HepG2 (cell line): Measurements from ENCODE around the gene SLC12A2. TPM values are rescaled to one million over a fixed set of nuclear protein-coding genes. Genes with fewer than 3 reads are reported as not detected.

Source experiments
- ARID2 ChIP-seq: sonication (generic); formaldehyde crosslinking; IDR thresholded peaks from 2 replicates; pipeline ENCODE4 v1.8.1; 2022; ENCODE audit warnings: mild to moderate bottlenecking, missing genetic modification reagents, borderline replicate concordance
- CHD2 ChIP-seq: IDR thresholded peaks from 2 replicates; pipeline ENCODE4 v1.6.1; 2011; ENCODE audit warnings: low read depth, low read length, improper control_type of control experiment
- HNRNPUL1 ChIP-seq: fragments of 200-400 bp; formaldehyde crosslinking; IDR thresholded peaks from 2 replicates; pipeline ENCODE4 v1.6.1; 2017; ENCODE audit warnings: low read depth, mild to moderate bottlenecking, low read length, moderate library complexity
- ZNF138 ChIP-seq: sonication (generic); formaldehyde crosslinking; IDR thresholded peaks from 2 replicates; pipeline ENCODE4 v1.5.0; 2020; ENCODE audit warnings: mild to moderate bottlenecking, low read depth, missing genetic modification reagents
- ZNF235 ChIP-seq: sonication (generic); formaldehyde crosslinking; IDR thresholded peaks from 2 replicates; pipeline ENCODE4 v1.8.1; 2023; ENCODE audit warnings: mild to moderate bottlenecking, missing genetic modification reagents, borderline replicate concordance
- ZNF263 ChIP-seq: sonication (generic); formaldehyde crosslinking; IDR thresholded peaks from 2 replicates; pipeline ENCODE4 v1.4.0; 2020; ENCODE audit warnings: missing genetic modification reagents
- polyA plus RNA-seq, 8 experiments: library from polyadenylated mRNA; depleted of rRNA in 3 of 8; stranded (reverse) in 7 of 8; unstranded in 1 of 8; fragments of >200 nt; fragmentation: Illumina TruSeq in 4 of 8; extraction: Trizol in 4 of 8; gene quantifications; 2 replicates each; pipeline versions ENCODE4 v1.2.1 to v1.2.3, GENCODE V29; 2011 to 2016; ENCODE audit warnings: low read depth in 4 of 8, missing spikeins in 1 of 8, mixed read lengths in 1 of 8; ENCODE audit not compliant: insufficient read depth in 1 of 8
- total RNA-seq, 5 experiments: library from RNA; depleted of rRNA; stranded (reverse); fragments of >200 nt; fragmentation: Illumina TruSeq; extraction: Trizol; gene quantifications; 2 replicates each; pipeline ENCODE4 v1.2.3, GENCODE V29; 2016; ENCODE audit warnings: low read depth in 1 of 5
- TF ChIP-seq, protein P1 (sequence below): sonication (generic); formaldehyde crosslinking; conservative IDR thresholded peaks from 2 replicates; pipeline ENCODE4 v1.4.0; 2020; ENCODE audit warnings: mild to moderate bottlenecking, missing genetic modification reagents, moderate library complexity
- TF ChIP-seq, protein P2 (sequence below): sonication (generic); formaldehyde crosslinking; IDR thresholded peaks from 2 replicates; pipeline ENCODE4 v1.5.0; 2020; ENCODE audit warnings: mild to moderate bottlenecking, missing genetic modification reagents
- TF ChIP-seq, protein P3 (sequence below): sonication (generic); formaldehyde crosslinking; IDR thresholded peaks from 2 replicates; pipeline ENCODE4 v1.9.0; 2021; ENCODE audit warnings: missing genetic modification reagents, borderline replicate concordance
- TF ChIP-seq, protein P4 (sequence below): sonication (generic); formaldehyde crosslinking; IDR thresholded peaks from 2 replicates; pipeline ENCODE4 v1.8.0; 2022; ENCODE audit warnings: mild to moderate bottlenecking, missing genetic modification reagents, moderate library complexity
- TF ChIP-seq, protein P5 (sequence below): sonication (generic); formaldehyde crosslinking; IDR thresholded peaks from 2 replicates; pipeline ENCODE4 v1.9.0; 2021; ENCODE audit warnings: missing genetic modification reagents, mild to moderate bottlenecking, borderline replicate concordance
- TF ChIP-seq, protein P6 (sequence below): sonication (generic); formaldehyde crosslinking; IDR thresholded peaks from 2 replicates; pipeline ENCODE4 v1.4.0; 2020; ENCODE audit warnings: missing genetic modification reagents
- TF ChIP-seq, protein P7 (sequence below): sonication (generic); formaldehyde crosslinking; IDR thresholded peaks from 2 replicates; pipeline ENCODE4 v1.8.1; 2023; ENCODE audit warnings: mild to moderate bottlenecking, missing genetic modification reagents

Gene SLC12A2
- total and polyA plus RNA-seq, 2 of the 13 experiments (the other 11 are each of a cell fraction or from before 2014, with no cell fraction given): 4.0 to 9.7 TPM

DNA sequence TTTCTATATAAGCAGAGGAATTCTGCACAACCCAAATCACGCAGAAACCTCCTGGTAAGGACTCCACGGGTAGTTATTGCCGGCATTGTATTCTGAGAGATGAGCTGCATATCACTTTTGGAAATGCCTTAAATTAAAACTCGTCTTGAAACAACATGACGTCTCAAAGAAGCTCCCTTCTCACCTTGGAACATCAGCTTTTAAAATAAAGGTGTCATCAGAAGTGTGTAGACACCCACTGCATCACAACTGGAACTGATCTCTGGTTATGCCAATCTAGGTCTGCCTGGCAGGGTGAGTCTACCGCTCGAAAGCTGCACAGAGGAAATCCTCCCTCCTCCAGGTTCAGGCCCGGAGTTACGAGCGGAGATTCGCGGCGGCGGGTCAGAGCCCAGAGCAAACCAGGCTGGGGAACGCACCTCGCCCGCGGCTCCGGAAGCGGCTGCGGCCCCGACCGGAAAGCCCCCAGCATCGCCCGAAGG, 974 bp upstream of the SLC12A2 start (continued):
- TF ChIP-seq, protein P1, sequence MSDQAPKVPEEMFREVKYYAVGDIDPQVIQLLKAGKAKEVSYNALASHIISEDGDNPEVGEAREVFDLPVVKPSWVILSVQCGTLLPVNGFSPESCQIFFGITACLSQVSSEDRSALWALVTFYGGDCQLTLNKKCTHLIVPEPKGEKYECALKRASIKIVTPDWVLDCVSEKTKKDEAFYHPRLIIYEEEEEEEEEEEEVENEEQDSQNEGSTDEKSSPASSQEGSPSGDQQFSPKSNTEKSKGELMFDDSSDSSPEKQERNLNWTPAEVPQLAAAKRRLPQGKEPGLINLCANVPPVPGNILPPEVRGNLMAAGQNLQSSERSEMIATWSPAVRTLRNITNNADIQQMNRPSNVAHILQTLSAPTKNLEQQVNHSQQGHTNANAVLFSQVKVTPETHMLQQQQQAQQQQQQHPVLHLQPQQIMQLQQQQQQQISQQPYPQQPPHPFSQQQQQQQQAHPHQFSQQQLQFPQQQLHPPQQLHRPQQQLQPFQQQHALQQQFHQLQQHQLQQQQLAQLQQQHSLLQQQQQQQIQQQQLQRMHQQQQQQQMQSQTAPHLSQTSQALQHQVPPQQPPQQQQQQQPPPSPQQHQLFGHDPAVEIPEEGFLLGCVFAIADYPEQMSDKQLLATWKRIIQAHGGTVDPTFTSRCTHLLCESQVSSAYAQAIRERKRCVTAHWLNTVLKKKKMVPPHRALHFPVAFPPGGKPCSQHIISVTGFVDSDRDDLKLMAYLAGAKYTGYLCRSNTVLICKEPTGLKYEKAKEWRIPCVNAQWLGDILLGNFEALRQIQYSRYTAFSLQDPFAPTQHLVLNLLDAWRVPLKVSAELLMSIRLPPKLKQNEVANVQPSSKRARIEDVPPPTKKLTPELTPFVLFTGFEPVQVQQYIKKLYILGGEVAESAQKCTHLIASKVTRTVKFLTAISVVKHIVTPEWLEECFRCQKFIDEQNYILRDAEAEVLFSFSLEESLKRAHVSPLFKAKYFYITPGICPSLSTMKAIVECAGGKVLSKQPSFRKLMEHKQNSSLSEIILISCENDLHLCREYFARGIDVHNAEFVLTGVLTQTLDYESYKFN (CRISPR knock-in tag): no peak
- TF ChIP-seq, protein P2, sequence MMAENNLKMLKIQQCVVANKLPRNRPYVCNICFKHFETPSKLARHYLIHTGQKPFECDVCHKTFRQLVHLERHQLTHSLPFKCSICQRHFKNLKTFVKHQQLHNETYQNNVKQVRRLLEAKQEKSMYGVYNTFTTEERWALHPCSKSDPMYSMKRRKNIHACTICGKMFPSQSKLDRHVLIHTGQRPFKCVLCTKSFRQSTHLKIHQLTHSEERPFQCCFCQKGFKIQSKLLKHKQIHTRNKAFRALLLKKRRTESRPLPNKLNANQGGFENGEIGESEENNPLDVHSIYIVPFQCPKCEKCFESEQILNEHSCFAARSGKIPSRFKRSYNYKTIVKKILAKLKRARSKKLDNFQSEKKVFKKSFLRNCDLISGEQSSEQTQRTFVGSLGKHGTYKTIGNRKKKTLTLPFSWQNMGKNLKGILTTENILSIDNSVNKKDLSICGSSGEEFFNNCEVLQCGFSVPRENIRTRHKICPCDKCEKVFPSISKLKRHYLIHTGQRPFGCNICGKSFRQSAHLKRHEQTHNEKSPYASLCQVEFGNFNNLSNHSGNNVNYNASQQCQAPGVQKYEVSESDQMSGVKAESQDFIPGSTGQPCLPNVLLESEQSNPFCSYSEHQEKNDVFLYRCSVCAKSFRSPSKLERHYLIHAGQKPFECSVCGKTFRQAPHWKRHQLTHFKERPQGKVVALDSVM: 0 out of 2 replicates have a peak, but pooled peaks have one; percentile 11
- TF ChIP-seq, protein P3, sequence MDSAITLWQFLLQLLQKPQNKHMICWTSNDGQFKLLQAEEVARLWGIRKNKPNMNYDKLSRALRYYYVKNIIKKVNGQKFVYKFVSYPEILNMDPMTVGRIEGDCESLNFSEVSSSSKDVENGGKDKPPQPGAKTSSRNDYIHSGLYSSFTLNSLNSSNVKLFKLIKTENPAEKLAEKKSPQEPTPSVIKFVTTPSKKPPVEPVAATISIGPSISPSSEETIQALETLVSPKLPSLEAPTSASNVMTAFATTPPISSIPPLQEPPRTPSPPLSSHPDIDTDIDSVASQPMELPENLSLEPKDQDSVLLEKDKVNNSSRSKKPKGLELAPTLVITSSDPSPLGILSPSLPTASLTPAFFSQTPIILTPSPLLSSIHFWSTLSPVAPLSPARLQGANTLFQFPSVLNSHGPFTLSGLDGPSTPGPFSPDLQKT (CRISPR knock-in tag): no peak
- TF ChIP-seq CHD2 (no peak), HNRNPUL1 (no peak), ZNF263 (peak; percentile 23; the same call in 1 of the 2 replicates), ARID2 (CRISPR knock-in tag) (no peak), ZNF138 (CRISPR knock-in tag) (no peak), ZNF235 (CRISPR knock-in tag) (no peak)
- TF ChIP-seq, protein P4, sequence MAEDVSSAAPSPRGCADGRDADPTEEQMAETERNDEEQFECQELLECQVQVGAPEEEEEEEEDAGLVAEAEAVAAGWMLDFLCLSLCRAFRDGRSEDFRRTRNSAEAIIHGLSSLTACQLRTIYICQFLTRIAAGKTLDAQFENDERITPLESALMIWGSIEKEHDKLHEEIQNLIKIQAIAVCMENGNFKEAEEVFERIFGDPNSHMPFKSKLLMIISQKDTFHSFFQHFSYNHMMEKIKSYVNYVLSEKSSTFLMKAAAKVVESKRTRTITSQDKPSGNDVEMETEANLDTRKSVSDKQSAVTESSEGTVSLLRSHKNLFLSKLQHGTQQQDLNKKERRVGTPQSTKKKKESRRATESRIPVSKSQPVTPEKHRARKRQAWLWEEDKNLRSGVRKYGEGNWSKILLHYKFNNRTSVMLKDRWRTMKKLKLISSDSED (CRISPR knock-in tag): no peak
- TF ChIP-seq, protein P5, sequence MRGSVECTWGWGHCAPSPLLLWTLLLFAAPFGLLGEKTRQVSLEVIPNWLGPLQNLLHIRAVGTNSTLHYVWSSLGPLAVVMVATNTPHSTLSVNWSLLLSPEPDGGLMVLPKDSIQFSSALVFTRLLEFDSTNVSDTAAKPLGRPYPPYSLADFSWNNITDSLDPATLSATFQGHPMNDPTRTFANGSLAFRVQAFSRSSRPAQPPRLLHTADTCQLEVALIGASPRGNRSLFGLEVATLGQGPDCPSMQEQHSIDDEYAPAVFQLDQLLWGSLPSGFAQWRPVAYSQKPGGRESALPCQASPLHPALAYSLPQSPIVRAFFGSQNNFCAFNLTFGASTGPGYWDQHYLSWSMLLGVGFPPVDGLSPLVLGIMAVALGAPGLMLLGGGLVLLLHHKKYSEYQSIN (CRISPR knock-in tag): no peak
- TF ChIP-seq, protein P6, sequence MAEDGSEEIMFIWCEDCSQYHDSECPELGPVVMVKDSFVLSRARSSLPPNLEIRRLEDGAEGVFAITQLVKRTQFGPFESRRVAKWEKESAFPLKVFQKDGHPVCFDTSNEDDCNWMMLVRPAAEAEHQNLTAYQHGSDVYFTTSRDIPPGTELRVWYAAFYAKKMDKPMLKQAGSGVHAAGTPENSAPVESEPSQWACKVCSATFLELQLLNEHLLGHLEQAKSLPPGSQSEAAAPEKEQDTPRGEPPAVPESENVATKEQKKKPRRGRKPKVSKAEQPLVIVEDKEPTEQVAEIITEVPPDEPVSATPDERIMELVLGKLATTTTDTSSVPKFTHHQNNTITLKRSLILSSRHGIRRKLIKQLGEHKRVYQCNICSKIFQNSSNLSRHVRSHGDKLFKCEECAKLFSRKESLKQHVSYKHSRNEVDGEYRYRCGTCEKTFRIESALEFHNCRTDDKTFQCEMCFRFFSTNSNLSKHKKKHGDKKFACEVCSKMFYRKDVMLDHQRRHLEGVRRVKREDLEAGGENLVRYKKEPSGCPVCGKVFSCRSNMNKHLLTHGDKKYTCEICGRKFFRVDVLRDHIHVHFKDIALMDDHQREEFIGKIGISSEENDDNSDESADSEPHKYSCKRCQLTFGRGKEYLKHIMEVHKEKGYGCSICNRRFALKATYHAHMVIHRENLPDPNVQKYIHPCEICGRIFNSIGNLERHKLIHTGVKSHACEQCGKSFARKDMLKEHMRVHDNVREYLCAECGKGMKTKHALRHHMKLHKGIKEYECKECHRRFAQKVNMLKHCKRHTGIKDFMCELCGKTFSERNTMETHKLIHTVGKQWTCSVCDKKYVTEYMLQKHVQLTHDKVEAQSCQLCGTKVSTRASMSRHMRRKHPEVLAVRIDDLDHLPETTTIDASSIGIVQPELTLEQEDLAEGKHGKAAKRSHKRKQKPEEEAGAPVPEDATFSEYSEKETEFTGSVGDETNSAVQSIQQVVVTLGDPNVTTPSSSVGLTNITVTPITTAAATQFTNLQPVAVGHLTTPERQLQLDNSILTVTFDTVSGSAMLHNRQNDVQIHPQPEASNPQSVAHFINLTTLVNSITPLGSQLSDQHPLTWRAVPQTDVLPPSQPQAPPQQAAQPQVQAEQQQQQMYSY (CRISPR knock-in tag): no peak
- TF ChIP-seq, protein P7, sequence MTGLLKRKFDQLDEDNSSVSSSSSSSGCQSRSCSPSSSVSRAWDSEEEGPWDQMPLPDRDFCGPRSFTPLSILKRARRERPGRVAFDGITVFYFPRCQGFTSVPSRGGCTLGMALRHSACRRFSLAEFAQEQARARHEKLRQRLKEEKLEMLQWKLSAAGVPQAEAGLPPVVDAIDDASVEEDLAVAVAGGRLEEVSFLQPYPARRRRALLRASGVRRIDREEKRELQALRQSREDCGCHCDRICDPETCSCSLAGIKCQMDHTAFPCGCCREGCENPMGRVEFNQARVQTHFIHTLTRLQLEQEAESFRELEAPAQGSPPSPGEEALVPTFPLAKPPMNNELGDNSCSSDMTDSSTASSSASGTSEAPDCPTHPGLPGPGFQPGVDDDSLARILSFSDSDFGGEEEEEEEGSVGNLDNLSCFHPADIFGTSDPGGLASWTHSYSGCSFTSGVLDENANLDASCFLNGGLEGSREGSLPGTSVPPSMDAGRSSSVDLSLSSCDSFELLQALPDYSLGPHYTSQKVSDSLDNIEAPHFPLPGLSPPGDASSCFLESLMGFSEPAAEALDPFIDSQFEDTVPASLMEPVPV (CRISPR knock-in tag): no peak
